ENCODE measurements around the gene MADCAM1.

The MADCAM1 gene

DNA sequence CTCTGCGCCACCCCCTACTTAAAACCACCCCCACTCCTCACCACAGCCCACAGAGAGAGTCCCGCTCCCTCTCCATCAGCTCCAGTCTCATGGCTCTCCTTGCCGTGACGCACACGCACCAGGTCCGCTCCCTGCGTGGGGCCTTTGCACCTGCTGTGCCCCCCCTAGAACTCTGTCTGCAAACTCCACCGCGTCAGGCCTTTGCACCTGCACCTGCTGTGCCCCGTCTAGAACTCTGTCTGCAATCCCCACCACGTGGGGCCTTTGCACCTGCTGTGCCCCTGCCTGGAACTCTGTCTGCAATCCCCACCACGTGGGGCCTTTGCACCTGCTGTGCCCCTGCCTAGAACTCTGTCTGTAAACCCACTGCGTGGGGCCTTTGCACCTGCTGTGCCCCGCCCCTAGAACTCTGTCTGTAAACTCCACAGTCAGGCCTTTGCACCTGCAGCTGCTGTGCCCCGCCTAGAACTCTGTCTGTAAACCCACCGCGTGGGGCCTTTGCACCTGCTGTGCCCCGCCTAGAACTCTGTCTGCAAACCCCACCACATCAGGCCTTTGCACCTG lies 39.7 kb upstream of the MADCAM1 start:
- DNase-seq (ENCODE audit: insufficient read length, low spot score), result no peak
- FAIRE-seq, result no peak
- TF ChIP-seq POU2F2 (IDR thresholded peaks at IDR 0.05; ENCODE audit: low read depth, low read length) (no peak), POLR2A (IDR thresholded peaks at IDR 0.05; ENCODE audit: low read depth, low read length) (no peak), TAF1 (IDR thresholded peaks at IDR 0.05; ENCODE audit: low read depth, low read length) (no peak), SPI1 (IDR thresholded peaks at IDR 0.05; ENCODE audit: low read depth, low read length) (no peak), POLR2AphosphoS5 (IDR thresholded peaks at IDR 0.05; ENCODE audit: low read depth, low read length) (no peak), PAX5 (IDR thresholded peaks at IDR 0.05; ENCODE audit: insufficient read depth, low read length, severe bottlenecking) (no peak)

DNA sequence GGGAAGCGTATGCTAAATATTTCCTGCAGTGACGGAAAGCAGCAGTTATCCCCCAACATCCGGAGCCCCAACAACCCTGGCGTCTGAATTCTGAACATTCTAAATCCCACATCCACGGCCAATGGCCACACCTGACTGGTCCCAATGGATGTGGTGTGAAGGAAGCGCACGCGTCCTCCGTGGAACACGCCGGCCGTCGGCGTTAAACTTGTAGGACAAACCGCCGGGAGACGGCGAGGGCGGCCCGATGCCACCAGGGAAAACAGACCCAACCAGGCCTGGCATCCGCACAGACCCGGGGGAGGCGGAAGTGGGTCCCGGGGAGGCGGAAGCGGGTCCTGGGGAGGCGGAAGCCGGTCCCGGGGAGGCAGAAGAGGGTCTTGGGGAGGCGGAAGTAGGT lies 38.6 kb upstream of the MADCAM1 start:
- TF ChIP-seq POLR2AphosphoS5 (IDR thresholded peaks at IDR 0.05; ENCODE audit: low read depth, low read length) (no peak), SPI1 (IDR thresholded peaks at IDR 0.05; ENCODE audit: low read depth, low read length) (no peak), PAX5 (IDR thresholded peaks at IDR 0.05; ENCODE audit: insufficient read depth, low read length, severe bottlenecking) (no peak), POU2F2 (IDR thresholded peaks at IDR 0.05; ENCODE audit: low read depth, low read length) (no peak), POLR2A (IDR thresholded peaks at IDR 0.05; ENCODE audit: low read depth, low read length) (no peak), TAF1 (IDR thresholded peaks at IDR 0.05; ENCODE audit: low read depth, low read length) (no peak)
- no peak for FAIRE-seq
- DNase-seq (ENCODE audit: insufficient read length, low spot score), result no peak

DNA sequence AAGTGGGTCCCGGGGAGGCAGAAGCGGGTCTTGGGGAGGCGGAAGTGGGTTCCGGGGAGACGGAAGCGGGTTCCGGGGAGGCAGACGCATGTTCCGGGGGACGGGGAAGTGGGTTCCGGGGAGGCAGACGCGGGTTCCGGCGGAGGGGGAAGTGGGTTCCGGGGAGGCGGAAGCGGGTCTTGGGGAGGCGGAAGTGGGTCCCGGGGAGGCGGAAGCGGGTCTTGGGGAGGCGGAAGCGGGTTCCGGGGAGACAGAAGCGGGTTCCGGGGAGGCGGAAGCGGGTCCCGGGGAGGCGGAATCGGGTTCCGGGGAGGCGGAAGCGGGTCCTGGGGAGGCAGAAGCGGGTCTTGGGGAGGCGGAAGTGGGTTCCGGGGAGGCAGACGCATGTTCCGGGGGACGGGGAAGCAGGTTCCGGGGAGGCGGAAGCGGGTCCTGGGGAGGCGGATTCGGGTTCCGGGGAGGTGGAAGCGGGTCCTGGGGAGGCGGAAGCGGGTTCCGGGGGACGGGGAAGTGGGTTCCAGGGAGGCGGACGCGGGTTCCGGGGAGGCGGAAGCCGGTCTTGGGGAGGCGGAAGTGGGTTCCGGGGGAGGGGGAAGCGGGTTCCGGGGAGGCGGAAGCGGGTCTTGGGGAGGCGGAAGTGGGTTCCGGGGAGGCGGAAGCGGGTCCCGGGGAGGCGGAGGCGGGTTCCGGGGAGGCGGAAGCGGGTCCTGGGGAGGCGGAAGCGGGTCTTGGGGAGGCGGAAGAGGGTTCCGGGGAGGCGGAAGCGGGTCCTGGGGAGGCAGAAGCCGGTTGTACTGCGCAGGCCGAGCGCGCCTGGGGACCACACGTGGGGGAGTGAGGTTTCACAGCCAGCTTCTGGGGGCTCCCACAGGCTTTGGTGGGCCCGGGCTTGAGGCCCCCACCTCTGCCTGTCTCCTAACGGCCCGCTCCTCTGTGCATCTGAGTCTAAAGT lies 37.9 kb upstream of the MADCAM1 start:
- TF ChIP-seq POLR2AphosphoS5 (IDR thresholded peaks at IDR 0.05; ENCODE audit: low read depth, low read length) (no peak), SPI1 (IDR thresholded peaks at IDR 0.05; ENCODE audit: low read depth, low read length) (no peak), POU2F2 (IDR thresholded peaks at IDR 0.05; ENCODE audit: low read depth, low read length) (no peak), TAF1 (IDR thresholded peaks at IDR 0.05; ENCODE audit: low read depth, low read length) (no peak), PAX5 (IDR thresholded peaks at IDR 0.05; ENCODE audit: insufficient read depth, low read length, severe bottlenecking) (no peak), POLR2A (IDR thresholded peaks at IDR 0.05; ENCODE audit: low read depth, low read length) (no peak)
- no peak for FAIRE-seq
- no peak for DNase-seq (ENCODE audit: insufficient read length, low spot score)

DNA sequence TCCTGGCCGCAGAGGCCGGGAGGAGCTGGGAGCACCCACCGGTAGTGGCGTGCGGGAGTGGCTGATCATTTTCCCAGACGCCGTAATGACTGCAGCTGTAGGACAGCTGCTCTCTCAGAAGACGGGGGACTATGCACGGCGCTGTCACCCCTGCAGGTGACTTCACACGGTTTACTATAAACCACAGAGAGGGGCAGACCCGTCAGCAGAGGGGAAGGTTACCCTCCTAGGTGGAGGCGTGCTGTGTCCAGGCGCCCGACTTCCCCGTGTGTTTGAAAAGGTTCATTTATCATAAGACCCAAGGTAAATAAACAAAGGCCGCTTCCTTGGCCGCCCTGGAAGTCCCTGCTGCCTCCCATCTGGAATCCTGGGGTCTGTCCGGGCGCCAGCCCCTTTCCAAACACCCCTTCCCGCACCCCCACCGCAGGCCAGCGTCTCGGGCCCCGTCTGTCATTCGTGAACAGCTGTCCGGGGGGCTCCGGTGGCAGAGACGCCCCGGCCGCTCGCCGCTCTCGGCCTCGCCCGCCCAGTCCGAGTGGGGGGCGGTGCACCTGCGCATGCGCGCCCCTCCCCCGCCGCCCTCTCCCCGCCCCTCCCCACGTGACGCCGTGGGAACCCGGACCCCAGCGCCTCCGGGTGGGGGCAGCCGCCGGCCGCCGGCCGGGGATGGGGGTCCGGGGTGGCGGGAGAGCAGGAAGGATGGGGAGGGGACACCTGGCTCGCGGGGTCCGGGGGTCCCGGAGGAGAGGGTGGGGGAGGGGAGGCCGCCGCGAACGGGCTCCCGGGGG lies 36.4 kb upstream of the MADCAM1 start:
- no peak for TF ChIP-seq SPI1 (IDR thresholded peaks at IDR 0.05; ENCODE audit: low read depth, low read length)
- TF ChIP-seq POLR2A (IDR thresholded peaks at IDR 0.05; ENCODE audit: low read depth, low read length), result no peak
- TF ChIP-seq POU2F2 (IDR thresholded peaks at IDR 0.05; ENCODE audit: low read depth, low read length), result no peak
- no peak for DNase-seq (ENCODE audit: insufficient read length, low spot score)
- no peak for FAIRE-seq

DNA sequence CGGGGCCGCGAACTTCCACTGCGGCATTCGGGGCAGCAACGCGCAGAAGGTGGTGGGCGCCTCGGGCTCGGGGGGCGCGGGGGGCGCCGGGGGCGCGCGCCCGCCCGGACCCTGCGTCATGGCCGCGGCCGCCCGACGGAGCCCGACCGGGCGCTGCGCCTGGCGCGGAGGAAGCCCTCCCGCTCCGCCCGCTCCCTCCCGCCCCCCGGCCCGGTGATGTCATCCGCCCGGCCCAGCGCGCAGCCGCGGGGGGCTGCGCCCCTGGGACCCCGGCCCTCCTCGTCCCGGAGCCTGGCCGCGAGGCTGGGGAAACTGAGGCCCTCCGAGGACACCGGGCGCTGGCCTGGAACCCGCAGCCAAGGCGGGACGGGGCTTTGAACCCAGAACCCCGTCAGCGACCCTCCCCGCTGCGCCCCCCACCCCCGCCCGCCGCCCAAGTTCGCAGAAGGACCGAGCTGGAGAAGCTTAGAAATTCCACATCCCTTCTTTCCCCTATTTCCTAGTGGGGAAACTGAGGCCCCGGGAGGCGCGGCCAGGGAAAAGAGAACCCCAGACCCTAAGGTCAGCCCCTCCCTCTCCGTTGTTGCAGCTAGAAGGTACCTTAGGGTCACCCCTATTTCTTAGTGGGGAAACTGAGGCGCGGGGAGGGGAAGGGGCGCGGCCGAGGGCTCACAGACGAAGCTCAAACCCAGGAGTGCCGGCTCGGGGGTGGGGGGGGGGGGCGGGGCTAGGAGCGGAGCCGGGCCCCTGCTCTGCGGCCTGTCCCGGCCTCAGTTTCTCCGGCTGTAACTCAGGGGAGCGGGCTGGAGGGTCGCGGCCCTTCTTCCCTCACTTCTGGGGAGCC lies 35.2 kb upstream of the MADCAM1 start, which contains the start of gene SHC2:
Gene SHC2 (minus strand): TSS at position 157 of the 844 bp plus-strand sequence. CDS start 37 bp downstream, at position 120.
- no peak for FAIRE-seq
- DNase-seq (ENCODE audit: insufficient read length, low spot score), result no peak
- TF ChIP-seq POU2F2 (IDR thresholded peaks at IDR 0.05; ENCODE audit: low read depth, low read length) (no peak), POLR2A (IDR thresholded peaks at IDR 0.05; ENCODE audit: low read depth, low read length) (no peak), SPI1 (IDR thresholded peaks at IDR 0.05; ENCODE audit: low read depth, low read length) (no peak), TAF1 (IDR thresholded peaks at IDR 0.05; ENCODE audit: low read depth, low read length) (no peak), POLR2AphosphoS5 (IDR thresholded peaks at IDR 0.05; ENCODE audit: low read depth, low read length) (no peak), PAX5 (IDR thresholded peaks at IDR 0.05; ENCODE audit: insufficient read depth, low read length, severe bottlenecking) (no peak)

DNA sequence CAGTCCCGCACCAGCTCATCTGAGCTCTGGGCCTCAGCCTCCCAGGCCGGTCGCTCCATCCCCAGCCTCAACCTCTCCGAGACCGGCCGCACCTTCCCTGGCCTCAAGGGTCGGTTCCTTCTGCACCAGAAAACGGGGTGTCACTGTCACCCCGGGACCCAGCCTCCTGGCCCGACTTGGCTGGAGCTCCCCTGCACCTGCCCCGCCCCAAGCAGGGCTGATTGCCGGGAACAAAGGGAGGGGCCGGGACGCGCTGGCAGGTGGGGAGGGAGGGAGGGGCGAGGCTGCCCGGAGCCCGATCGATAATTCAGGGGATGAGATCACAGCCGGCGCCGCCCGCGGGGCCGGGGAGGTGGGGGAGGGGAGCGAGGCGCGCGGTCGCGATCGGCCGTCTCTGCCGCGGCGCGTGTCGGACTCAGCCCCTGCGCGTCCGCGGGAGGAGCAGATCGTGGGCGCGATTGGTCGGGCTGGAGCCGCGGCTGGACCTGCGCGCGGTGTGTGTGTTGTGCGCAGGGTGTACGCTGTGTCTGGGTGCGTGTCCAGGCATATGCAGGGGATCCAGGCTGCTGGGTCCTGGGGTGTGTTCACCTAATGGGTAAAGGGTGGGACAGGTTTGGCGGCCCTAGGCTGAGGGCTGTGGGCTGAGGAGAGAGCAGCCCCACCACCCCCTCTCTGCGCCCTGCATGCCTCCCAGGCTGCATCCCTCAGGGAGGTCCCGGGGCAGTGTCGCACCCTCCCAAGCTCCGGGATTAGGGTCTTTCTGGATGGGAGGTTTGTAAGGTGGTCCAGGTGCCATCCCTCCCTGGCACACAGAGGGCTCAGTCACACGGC lies 34.4 kb upstream of the MADCAM1 start:
- no peak for FAIRE-seq
- no peak for TF ChIP-seq SPI1 (IDR thresholded peaks at IDR 0.05; ENCODE audit: low read depth, low read length)
- TF ChIP-seq PAX5 (IDR thresholded peaks at IDR 0.05; ENCODE audit: insufficient read depth, low read length, severe bottlenecking), result no peak
- no peak for TF ChIP-seq POLR2AphosphoS5 (IDR thresholded peaks at IDR 0.05; ENCODE audit: low read depth, low read length)
- TF ChIP-seq TAF1 (IDR thresholded peaks at IDR 0.05; ENCODE audit: low read depth, low read length), result no peak
- no peak for TF ChIP-seq POU2F2 (IDR thresholded peaks at IDR 0.05; ENCODE audit: low read depth, low read length)
- no peak for TF ChIP-seq POLR2A (IDR thresholded peaks at IDR 0.05; ENCODE audit: low read depth, low read length)
- DNase-seq (ENCODE audit: insufficient read length, low spot score), result no peak

DNA sequence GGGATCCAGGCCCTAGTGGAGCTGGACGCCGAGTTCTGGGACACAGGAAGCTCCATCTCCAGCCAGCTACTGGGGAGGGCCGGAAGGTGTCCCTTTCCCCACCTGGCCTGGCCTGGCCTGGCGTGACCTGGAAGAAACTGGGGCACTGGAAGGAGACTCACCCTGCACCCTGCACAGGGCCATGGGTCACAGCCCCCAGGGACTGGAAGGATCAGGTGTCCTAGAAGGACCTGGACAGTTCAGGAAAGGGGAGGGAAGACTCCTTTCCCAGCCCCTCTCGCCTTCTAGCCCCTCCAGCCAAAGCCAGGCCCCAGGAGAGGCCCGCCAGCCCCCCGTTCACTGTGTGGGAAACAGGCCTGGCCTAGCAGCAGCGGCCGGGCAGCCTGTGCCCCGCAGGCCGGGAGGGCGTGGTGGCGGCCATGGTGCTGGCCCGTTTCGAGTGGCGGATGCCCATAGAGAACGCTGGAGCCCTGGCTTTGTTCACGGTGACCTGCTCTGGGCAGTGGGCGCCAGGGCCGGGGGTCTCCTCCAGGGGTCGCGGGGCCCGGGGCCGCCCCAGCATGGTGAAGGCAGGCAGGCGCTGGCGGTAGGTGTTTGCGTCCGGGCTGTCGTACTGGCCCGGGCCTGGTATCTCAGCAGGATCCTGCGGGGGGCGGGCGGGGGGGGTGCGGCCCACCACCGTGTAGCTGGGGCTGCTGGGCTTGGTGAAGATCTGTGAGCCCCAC lies 32.6 kb upstream of the MADCAM1 start:
- no peak for TF ChIP-seq SPI1 (IDR thresholded peaks at IDR 0.05; ENCODE audit: low read depth, low read length)
- no peak for TF ChIP-seq POLR2AphosphoS5 (IDR thresholded peaks at IDR 0.05; ENCODE audit: low read depth, low read length)
- no peak for TF ChIP-seq POU2F2 (IDR thresholded peaks at IDR 0.05; ENCODE audit: low read depth, low read length)
- no peak for TF ChIP-seq TAF1 (IDR thresholded peaks at IDR 0.05; ENCODE audit: low read depth, low read length)
- TF ChIP-seq POLR2A (IDR thresholded peaks at IDR 0.05; ENCODE audit: low read depth, low read length), result no peak
- no peak for TF ChIP-seq PAX5 (IDR thresholded peaks at IDR 0.05; ENCODE audit: insufficient read depth, low read length, severe bottlenecking)
- DNase-seq (ENCODE audit: insufficient read length, low spot score) (no peak), FAIRE-seq (no peak)
